IMR-90 (cell line): ENCODE results near the gene NDUFAF4.

Experiments used
- CTCF ChIP-seq: conservative IDR thresholded peaks from 2 replicates; pipeline ENCODE4 v1.5.1; 2012; ENCODE audit warnings: mild to moderate bottlenecking, low read depth, low read length, improper control_type of control experiment
- MXI1 ChIP-seq: IDR thresholded peaks from 2 replicates; pipeline ENCODE4 v1.6.1; 2012; ENCODE audit warnings: low read depth, mild to moderate bottlenecking, low read length, moderate library complexity, borderline replicate concordance
- POLR2A ChIP-seq: IDR thresholded peaks from 2 replicates; pipeline ENCODE4 v1.6.1; 2012; ENCODE audit warnings: mild to moderate bottlenecking, low read depth, low read length
- RFX5 ChIP-seq: IDR thresholded peaks from 2 replicates; pipeline ENCODE4 v1.8.0; 2012; ENCODE audit warnings: low read depth, mild to moderate bottlenecking, low read length, moderate library complexity
- TF ChIP-seq, protein P1 (sequence below): fragments of 150-350 bp; IDR thresholded peaks from 2 replicates; pipeline ENCODE4 v1.6.1; 2017; ENCODE audit warnings: mild to moderate bottlenecking, antibody characterized with exemption, low read length, low read depth

DNA sequence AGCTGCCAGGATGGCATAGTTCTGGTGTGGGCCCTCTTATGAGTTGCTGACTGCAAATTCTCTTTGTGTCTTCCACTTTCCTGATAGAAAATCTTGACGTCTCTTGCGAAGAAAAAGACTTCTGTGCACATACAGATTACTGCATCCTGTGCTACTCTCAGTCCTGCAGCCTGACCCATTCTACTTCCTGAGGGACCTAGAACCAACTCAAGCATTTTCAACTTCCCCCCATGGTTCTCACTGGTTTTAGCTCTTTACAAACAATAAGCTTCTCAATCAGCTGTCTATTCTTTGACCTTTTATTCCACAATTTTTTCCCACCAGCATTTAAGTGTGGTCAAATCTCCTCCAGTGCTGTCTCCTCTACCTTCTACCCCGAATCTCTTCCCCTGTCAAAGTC is 13.5 kb upstream of the NDUFAF4 start:
- TF ChIP-seq CTCF (no peak), MXI1 (no peak), POLR2A (no peak), RFX5 (no peak)
- TF ChIP-seq, protein P1, sequence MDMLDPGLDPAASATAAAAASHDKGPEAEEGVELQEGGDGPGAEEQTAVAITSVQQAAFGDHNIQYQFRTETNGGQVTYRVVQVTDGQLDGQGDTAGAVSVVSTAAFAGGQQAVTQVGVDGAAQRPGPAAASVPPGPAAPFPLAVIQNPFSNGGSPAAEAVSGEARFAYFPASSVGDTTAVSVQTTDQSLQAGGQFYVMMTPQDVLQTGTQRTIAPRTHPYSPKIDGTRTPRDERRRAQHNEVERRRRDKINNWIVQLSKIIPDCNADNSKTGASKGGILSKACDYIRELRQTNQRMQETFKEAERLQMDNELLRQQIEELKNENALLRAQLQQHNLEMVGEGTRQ, result no peak
